T-helper 2 cell treated with Interferon-gamma antibody and Interleukin-4, amounts not matched to agents 5 μg/mL and 100 μg/mL, for 36 hours (primary cell): ENCODE measurements around the gene DCC.

Source experiments
- DNase-seq: peaks from one replicate; pipeline ENCODE4 v3.0.0; 2021; ENCODE audit warnings: low spot score
- H3K27ac Mint-ChIP-seq: one replicate; pipeline ENCODE4 v1.8.0; 2021; ENCODE audit warnings: mild to moderate bottlenecking, mixed read lengths
- H3K27me3 Mint-ChIP-seq: one replicate; pipeline ENCODE4 v1.8.0; 2021; ENCODE audit warnings: low read depth, mixed read lengths
- H3K36me3 Mint-ChIP-seq: one replicate; pipeline ENCODE4 v1.8.0; 2021; ENCODE audit warnings: low read depth, mixed read lengths
- H3K4me1 Mint-ChIP-seq: one replicate; pipeline ENCODE4 v1.8.0; 2021; ENCODE audit warnings: low read depth, mixed read lengths
- H3K4me3 Mint-ChIP-seq: one replicate; pipeline ENCODE4 v1.8.0; 2022; ENCODE audit warnings: mild to moderate bottlenecking, moderate library complexity, mixed read lengths
- H3K9me3 Mint-ChIP-seq: one replicate; pipeline ENCODE4 v1.8.0; 2021; ENCODE audit warnings: mixed read lengths

Gene DCC

GRCh38 chr18:52636536-52636935 lies 296.5 kb downstream of the DCC start:
- DNase-seq: no peak
- Mint-ChIP-seq H3K27me3 (no peaks in the 10 kb centered on the region), H3K36me3 (no peaks in the 10 kb centered on the region), H3K4me3 (no peak overlapping the region), H3K27ac (no peak overlapping the region), H3K4me1 (no peaks in the 10 kb centered on the region), H3K9me3 (peaks cover 29% of the 10 kb centered on the region)

GRCh38 chr18:52648201-52648600 lies 308.2 kb downstream of the DCC start:
- Mint-ChIP-seq H3K27ac (no peak overlapping the region), H3K27me3 (no peaks in the 10 kb centered on the region), H3K9me3 (peaks cover 14% of the 10 kb centered on the region), H3K36me3 (no peaks in the 10 kb centered on the region), H3K4me1 (no peaks in the 10 kb centered on the region), H3K4me3 (no peak overlapping the region)
- no peak for DNase-seq

- Mint-ChIP-seq H3K36me3 (no peaks in the 10 kb centered on the region), H3K27me3 (no peaks in the 10 kb centered on the region), H3K9me3 (peaks cover 8% of the 10 kb centered on the region), H3K27ac (no peak overlapping the region), H3K4me1 (no peaks in the 10 kb centered on the region), H3K4me3 (no peak overlapping the region)
- no peak for DNase-seq
These were observed 312.4 kb downstream of the DCC start for GRCh38 chr18:52652391-52652790.

- no peaks in the 10 kb centered on the region for H3K36me3 Mint-ChIP-seq
- H3K27ac Mint-ChIP-seq: no peak overlapping the region
- H3K4me3 Mint-ChIP-seq: no peak overlapping the region
- H3K27me3 Mint-ChIP-seq: no peaks in the 10 kb centered on the region
- no peaks in the 10 kb centered on the region for H3K4me1 Mint-ChIP-seq
- DNase-seq: no peak
- peaks cover 6% of the 10 kb centered on the region for H3K9me3 Mint-ChIP-seq
These were observed 317.2 kb downstream of the DCC start for GRCh38 chr18:52657043-52657805.

- no peak overlapping the region for H3K4me3 Mint-ChIP-seq
- DNase-seq: no peak
These were observed 327.6 kb downstream of the DCC start for GRCh38 chr18:52667463-52668065.

GRCh38 chr18:52670896-52671295 lies 330.9 kb downstream of the DCC start:
- no peak for DNase-seq
- Mint-ChIP-seq H3K36me3 (no peaks in the 10 kb centered on the region), H3K4me3 (no peak overlapping the region), H3K4me1 (no peaks in the 10 kb centered on the region), H3K9me3 (peaks cover 4% of the 10 kb centered on the region), H3K27me3 (no peaks in the 10 kb centered on the region), H3K27ac (no peak overlapping the region)

More at GRCh38 chr18:52667463-52668065, 327.6 kb downstream of the DCC start:
- Mint-ChIP-seq H3K27me3 (no peaks in the 10 kb centered on the region), H3K4me1 (no peaks in the 10 kb centered on the region), H3K9me3 (peaks cover 9% of the 10 kb centered on the region), H3K27ac (no peak overlapping the region), H3K36me3 (no peaks in the 10 kb centered on the region)

GRCh38 chr18:52678034-52678433 lies 338.0 kb downstream of the DCC start:
- Mint-ChIP-seq H3K27me3 (no peaks in the 10 kb centered on the region), H3K27ac (no peak overlapping the region), H3K4me3 (no peak overlapping the region), H3K4me1 (no peaks in the 10 kb centered on the region), H3K9me3 (no peaks in the 10 kb centered on the region), H3K36me3 (no peaks in the 10 kb centered on the region)
- no peak for DNase-seq

- H3K27me3 Mint-ChIP-seq: no peaks in the 10 kb centered on the region
- DNase-seq: no peak
- no peaks in the 10 kb centered on the region for H3K36me3 Mint-ChIP-seq
- no peak overlapping the region for H3K4me3 Mint-ChIP-seq
- no peaks in the 10 kb centered on the region for H3K4me1 Mint-ChIP-seq
- H3K9me3 Mint-ChIP-seq: no peaks in the 10 kb centered on the region
- H3K27ac Mint-ChIP-seq: no peak overlapping the region
These were observed 338.6 kb downstream of the DCC start for GRCh38 chr18:52678551-52678950.

- no peaks in the 10 kb centered on the region for H3K9me3 Mint-ChIP-seq
- H3K27ac Mint-ChIP-seq: no peak overlapping the region
- no peak for DNase-seq
- no peaks in the 10 kb centered on the region for H3K4me1 Mint-ChIP-seq
- H3K4me3 Mint-ChIP-seq: no peak overlapping the region
- H3K27me3 Mint-ChIP-seq: no peaks in the 10 kb centered on the region
- H3K36me3 Mint-ChIP-seq: no peaks in the 10 kb centered on the region
These were observed 339.4 kb downstream of the DCC start for GRCh38 chr18:52679354-52679753.

GRCh38 chr18:52682260-52682659 lies 342.3 kb downstream of the DCC start:
- no peaks in the 10 kb centered on the region for H3K27me3 Mint-ChIP-seq
- no peak overlapping the region for H3K27ac Mint-ChIP-seq
- H3K9me3 Mint-ChIP-seq: no peaks in the 10 kb centered on the region
- H3K4me1 Mint-ChIP-seq: no peaks in the 10 kb centered on the region
- no peak overlapping the region for H3K4me3 Mint-ChIP-seq
- no peak for DNase-seq
- no peaks in the 10 kb centered on the region for H3K36me3 Mint-ChIP-seq

- no peak overlapping the region for H3K4me3 Mint-ChIP-seq
- no peak for DNase-seq
- no peak overlapping the region for H3K27ac Mint-ChIP-seq
- no peaks in the 10 kb centered on the region for H3K36me3 Mint-ChIP-seq
- H3K9me3 Mint-ChIP-seq: no peaks in the 10 kb centered on the region
- no peaks in the 10 kb centered on the region for H3K4me1 Mint-ChIP-seq
- no peaks in the 10 kb centered on the region for H3K27me3 Mint-ChIP-seq
These were observed 345.3 kb downstream of the DCC start for GRCh38 chr18:52685316-52685715.

- Mint-ChIP-seq H3K27ac (no peak overlapping the region), H3K27me3 (no peaks in the 10 kb centered on the region), H3K4me1 (no peaks in the 10 kb centered on the region), H3K4me3 (no peak overlapping the region), H3K36me3 (no peaks in the 10 kb centered on the region), H3K9me3 (no peaks in the 10 kb centered on the region)
- no peak for DNase-seq
These were observed 351.8 kb downstream of the DCC start for GRCh38 chr18:52691841-52692240.

GRCh38 chr18:52694804-52695203 lies 354.8 kb downstream of the DCC start:
- DNase-seq: no peak
- no peaks in the 10 kb centered on the region for H3K9me3 Mint-ChIP-seq
- no peaks in the 10 kb centered on the region for H3K36me3 Mint-ChIP-seq
- H3K4me3 Mint-ChIP-seq: no peak overlapping the region
- no peaks in the 10 kb centered on the region for H3K4me1 Mint-ChIP-seq
- H3K27me3 Mint-ChIP-seq: no peaks in the 10 kb centered on the region
- H3K27ac Mint-ChIP-seq: no peak overlapping the region

GRCh38 chr18:52700116-52700515 lies 360.1 kb downstream of the DCC start:
- Mint-ChIP-seq H3K9me3 (peaks cover 8% of the 10 kb centered on the region), H3K36me3 (no peaks in the 10 kb centered on the region), H3K27ac (no peak overlapping the region), H3K4me1 (no peaks in the 10 kb centered on the region), H3K4me3 (no peak overlapping the region), H3K27me3 (no peaks in the 10 kb centered on the region)
- no peak for DNase-seq

- H3K9me3 Mint-ChIP-seq: peaks cover 8% of the 10 kb centered on the region
- H3K4me1 Mint-ChIP-seq: no peaks in the 10 kb centered on the region
- H3K36me3 Mint-ChIP-seq: no peaks in the 10 kb centered on the region
- H3K4me3 Mint-ChIP-seq: no peak overlapping the region
- no peak overlapping the region for H3K27ac Mint-ChIP-seq
- no peak for DNase-seq
- no peaks in the 10 kb centered on the region for H3K27me3 Mint-ChIP-seq
These were observed 360.8 kb downstream of the DCC start for GRCh38 chr18:52700816-52701215.
